ENCODE data around the gene TBCD.

The TBCD gene

DNA sequence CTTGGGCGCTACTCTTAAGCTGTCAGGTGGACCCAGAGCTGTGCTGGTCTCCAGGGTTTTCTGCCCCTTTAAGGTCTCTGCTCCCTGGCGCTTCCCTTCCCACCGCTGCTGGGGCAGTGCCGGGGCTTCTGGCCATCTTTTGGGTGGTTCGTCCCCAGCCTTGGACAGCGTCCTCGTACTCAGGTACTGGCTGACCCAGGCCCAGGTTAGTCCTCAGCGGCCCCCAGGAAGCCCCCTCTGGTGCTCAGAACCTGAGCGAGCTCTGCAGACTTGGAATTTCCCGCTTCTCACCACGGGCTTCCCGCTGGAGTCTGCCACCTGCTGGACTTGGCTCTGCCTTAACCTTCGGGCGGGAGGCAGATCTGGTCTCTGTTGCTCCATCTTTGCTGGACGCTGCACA is 182.0 kb downstream of the TBCD start:
- no peak for DNase-seq (ENCODE audit: low spot score)
- TF ChIP-seq, protein P1, sequence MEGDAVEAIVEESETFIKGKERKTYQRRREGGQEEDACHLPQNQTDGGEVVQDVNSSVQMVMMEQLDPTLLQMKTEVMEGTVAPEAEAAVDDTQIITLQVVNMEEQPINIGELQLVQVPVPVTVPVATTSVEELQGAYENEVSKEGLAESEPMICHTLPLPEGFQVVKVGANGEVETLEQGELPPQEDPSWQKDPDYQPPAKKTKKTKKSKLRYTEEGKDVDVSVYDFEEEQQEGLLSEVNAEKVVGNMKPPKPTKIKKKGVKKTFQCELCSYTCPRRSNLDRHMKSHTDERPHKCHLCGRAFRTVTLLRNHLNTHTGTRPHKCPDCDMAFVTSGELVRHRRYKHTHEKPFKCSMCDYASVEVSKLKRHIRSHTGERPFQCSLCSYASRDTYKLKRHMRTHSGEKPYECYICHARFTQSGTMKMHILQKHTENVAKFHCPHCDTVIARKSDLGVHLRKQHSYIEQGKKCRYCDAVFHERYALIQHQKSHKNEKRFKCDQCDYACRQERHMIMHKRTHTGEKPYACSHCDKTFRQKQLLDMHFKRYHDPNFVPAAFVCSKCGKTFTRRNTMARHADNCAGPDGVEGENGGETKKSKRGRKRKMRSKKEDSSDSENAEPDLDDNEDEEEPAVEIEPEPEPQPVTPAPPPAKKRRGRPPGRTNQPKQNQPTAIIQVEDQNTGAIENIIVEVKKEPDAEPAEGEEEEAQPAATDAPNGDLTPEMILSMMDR (IDR thresholded peaks at IDR 0.05; ENCODE audit: extremely low read depth, missing control alignments) = no peak

DNA sequence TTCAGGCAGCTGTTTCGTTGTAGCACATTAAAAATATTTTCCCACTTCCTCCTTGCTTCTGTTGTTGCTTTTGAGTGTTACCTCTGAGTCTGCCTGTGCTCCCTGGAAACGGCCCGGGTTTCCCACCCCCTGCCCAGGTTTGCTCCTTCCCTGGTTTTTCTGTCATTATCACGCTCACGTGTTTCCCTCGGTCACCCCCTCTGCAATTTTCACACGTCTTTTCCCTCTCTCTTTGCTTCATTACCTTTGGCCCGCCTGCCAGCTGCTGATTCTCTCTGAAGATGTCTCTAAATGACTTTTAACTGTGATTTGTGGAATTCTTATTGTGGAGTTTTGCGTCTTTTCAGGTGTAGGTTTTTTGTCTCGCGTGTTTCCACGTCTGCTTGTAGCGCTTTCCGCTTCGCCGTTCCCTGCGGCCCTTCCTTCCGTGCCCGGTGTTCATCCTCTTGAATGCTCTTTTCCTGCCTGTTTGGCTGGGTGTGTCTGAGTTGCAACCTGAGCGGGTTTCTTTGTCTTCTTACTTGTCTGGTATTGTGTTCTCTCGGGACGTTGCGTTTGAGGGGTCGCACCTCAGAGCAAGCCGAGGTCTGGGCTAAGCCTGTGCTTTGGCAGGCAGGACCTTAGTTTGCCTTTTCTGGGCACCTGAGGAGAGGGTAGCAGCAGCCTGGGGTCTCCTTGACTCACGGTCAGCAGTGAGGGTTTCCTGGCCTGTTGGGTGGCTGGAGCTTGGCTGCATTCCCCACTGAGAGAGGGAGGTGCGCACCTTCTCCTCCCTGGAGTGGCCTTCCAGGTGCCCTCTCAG is 184.3 kb downstream of the TBCD start:
- DNase-seq (ENCODE audit: low spot score) = no peak
- TF ChIP-seq, protein P1 (IDR thresholded peaks at IDR 0.05; ENCODE audit: extremely low read depth, missing control alignments) = no peak

DNA sequence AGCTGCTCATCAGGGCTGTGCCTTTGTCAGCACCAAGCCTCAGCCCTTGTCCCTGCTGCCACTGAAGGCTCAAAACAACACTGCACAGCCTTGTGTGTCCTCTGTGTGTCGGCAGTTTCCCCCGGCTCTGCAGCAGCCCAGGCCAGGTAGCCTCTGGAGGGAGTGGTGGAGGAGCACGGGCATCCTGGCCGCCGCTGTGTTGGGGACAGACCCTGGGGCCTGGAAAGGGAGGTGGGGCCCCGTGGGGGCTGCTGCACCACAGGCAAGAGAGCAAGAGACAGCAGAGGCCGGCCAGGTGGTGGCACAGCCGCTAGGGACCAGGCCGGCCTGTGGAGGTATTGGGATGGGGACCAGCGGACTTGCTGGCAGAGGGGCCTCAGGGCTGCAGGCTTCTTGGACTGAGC is 184.9 kb downstream of the TBCD start:
- DNase-seq (ENCODE audit: low spot score) = no peak
- TF ChIP-seq, protein P1 (IDR thresholded peaks at IDR 0.05; ENCODE audit: extremely low read depth, missing control alignments) = no peak

GRCh38 chr17:82937411-82938371 is 185.8 kb downstream of the TBCD start:
- TF ChIP-seq, protein P1 (IDR thresholded peaks at IDR 0.05; ENCODE audit: extremely low read depth, missing control alignments) = no peak
- DNase-seq (ENCODE audit: low spot score) = no peak

GRCh38 chr17:82938486-82938872 is 186.6 kb downstream of the TBCD start:
- TF ChIP-seq, protein P1 (IDR thresholded peaks at IDR 0.05; ENCODE audit: extremely low read depth, missing control alignments) = no peak
- DNase-seq (ENCODE audit: low spot score) = no peak

DNA sequence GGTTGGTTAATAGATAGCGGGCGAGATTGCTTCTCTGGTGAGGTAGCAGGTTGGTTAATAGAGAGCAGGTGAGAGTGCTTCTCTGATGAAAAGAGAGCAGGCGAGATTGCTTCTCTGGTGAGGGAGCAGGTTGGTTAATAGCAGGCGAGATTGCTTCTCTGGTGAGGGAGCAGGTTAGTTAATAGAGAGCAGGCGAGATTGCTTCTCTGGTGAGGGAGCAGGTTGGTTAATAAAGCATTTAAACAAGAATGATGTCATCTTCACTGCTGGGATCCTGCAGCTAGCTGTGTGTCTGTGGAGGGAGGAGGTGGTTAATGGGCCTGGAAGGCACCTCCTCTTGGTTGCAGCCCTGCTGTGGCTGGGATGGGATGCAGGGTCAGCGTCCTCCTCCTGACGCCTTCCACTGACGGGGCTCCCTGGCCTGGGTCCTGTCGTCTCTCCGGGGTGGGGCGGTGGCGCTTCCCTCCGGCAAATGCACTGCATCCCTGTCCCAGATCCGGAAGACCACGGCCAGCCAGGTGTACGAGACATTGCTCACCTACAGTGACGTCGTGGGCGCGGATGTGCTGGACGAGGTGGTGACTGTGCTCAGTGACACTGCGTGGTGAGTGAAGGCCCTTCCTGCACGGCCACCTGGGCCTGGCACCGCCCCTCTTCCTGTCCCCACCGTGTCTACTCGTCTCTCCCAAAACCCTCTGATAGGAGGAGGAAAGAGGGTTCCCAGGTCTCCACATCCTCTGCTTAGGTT is 187.2 kb downstream of the TBCD start:
- TF ChIP-seq, protein P1 (IDR thresholded peaks at IDR 0.05; ENCODE audit: extremely low read depth, missing control alignments) = no peak
- no peak for DNase-seq (ENCODE audit: low spot score)
